ENCODE results near the gene CDH4.

The CDH4 gene

GRCh38 chr20:61640131-61640870 lies 388.2 kb downstream of the CDH4 start:
- DNase-seq: peak; percentile 51

DNA sequence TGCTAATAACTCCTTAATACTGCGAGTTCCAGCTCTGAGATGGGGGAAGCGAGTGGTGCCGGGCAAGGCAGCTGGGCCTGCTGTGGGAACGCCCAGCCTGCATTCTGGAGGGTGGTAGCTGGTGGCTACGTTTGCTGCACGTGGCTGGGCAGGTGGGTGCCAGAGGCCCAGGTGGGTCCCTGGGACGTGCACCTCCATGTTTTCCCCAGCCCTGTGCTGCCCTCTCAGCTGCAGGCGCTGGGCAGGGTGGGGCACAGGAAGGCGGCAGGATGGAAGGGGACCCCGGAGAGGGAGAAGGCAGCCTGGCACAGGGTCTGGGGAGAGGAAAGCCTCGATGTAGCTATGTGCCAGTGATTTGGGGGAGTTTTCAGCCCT lies 388.8 kb downstream of the CDH4 start:
- no peak for DNase-seq

DNA sequence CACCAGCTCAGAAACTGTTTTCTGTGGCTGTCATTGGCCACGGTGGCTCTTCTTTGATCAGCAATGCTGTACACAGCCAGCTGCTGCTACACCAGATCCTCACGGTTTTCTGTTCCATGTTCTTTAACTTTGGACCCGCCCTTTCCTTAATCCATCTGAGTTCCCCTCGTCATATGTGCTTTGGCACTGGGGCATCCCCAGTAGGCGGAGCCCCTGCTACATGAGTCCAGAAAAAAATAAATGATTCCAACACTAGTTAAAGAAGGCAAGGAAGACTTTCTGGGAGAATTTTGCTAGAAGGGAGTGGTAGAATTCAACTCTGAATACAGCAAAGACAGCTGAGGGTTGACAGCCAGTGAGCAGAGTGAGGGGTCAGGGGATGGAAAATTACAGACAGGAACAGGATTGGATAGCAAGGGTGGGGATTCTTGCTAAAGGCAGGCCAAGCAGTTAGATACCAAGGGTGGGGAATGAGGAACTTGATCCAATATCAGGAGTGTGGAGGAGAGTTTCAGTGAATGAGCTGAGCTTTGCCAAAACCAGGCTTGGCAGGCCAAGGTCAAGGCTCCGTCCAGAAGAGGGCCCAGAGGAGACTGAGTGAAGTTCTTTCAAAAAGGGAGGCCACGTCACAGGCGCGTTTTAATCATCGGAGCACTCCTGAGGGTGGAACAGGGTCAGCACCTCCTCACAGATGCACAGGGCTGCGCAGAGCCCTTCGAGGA lies 391.8 kb downstream of the CDH4 start:
- DNase-seq: no peak

DNA sequence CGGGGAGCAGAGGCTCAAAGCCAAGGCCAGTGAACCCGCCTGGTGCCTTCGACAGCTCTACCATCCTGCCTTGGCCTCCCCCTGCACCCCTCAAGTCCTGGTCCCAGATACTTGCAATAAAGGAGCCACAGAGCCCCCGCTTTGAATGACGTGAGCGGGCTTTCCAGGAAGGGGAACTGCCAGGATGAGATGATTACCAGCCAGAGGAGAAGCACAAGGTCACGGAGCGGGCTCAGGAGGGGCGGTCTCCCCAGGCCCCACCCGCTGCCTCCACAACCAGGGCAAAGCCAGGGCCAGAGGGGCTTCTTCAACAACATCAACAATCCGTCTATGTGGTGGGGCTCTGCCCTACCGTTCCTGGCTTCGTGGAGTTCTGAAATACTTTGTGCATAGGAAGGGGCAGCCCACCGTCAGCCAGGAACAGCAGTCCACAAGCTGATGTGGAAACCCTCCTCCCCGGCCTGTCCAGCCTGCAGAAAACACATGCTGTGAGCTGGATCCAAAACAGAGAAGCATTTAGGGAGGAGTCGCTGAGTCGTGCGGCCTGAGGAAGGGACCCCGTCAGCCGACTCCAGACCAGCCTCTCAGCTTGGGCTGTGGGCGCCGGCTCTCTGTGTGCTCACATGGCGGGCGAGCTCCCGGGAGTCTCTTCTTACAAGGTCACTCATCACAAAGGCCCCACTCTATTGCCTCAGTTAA lies 392.5 kb downstream of the CDH4 start:
- DNase-seq: peak; percentile 41

DNA sequence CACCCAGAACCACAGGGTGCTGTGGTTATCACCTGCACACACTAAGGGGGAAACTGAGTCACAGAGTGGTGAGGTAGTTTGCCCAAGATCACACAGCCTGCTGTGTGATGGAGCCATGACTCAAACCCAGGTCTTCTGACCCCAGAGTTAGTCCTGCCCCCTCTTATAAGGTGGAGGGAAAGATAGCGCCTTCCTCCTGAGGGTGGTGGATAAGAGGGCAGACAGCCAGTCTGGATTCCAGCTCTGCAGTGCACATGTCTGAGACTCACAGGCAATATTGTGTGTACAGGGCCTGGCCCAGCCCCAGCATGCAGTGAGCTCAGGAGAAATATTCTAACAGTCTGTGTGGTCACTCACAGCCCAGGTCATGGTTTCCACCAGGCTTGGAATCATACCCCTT lies 393.7 kb downstream of the CDH4 start:
- no peak for DNase-seq

DNA sequence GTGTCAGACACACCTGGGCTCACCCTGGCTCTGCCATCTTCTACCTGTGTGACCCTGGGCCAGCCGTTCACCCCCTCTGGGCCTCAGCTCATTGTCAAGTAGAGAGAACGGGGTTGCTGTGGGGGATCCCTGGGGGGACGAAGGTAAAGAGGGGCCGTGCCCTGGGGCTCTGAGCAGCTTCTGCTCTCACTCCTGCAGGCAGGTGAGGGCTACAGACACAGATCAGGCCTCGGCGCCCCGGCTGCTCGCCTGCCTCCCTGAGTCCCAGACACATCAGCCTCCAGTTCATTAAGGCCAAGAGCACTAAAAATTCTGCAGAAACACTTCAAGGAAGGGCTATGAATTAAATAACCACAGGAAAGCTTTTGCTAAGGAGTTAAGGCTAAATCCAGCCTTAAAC lies 394.4 kb downstream of the CDH4 start:
- DNase-seq: no peak

DNA sequence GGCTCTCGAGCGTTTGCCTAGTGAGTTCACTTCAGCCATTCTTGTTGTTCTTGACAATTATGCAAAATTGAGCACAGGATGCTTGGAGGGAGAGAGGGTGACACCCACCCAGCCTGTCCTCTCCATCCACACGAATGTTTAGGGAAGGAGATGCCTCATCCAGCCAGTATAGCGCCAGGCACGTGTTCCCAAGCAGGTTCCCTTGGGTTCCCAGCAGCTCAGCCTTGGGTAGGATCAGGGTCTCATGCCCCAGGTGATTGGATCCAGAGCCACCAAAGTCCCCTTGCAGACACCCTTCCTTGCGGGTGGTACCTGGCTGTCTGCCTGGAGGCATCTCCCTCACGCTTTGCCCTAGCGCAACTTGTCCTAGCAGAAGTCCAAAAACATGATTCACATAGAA lies 394.9 kb downstream of the CDH4 start:
- DNase-seq: no peak

- no peak for DNase-seq
Measured at GRCh38 chr20:61647702-61648101, 395.6 kb downstream of the CDH4 start.

DNA sequence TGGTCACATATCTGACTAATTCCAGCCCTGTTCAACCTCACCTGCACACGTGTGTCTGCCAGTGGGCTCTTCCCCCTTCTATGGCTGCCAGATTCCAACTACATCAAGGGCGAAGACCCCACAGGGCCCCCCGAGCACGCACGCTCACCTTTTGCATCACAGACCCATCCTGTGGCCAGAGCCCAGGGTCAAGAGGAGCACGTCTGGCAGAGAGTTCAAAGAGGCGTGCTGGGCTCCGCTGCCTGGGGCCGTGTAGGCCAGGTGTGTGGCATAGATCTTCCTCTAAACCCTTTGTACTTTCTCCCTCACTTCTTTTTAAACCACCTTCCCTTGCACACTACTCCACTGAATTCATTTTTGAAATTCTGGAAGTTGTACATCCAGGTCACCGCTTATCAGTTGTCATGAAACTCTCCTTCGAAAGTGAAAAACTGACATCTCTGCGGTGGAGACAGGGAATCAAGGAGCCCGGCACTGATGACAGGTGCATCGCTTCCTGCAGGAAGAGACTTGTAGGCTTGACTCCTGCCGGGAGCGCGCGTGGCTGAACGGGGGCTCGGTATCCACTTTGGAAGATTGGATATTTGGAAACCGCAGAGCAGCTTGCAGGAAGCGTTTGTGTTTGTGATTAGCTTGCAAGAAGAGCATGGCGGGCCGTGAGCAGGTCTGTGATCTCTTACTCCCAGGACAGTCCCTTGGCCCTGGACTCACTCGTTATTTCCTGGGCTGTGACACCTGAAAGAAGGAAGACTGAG lies 397.2 kb downstream of the CDH4 start:
- no peak for DNase-seq

DNA sequence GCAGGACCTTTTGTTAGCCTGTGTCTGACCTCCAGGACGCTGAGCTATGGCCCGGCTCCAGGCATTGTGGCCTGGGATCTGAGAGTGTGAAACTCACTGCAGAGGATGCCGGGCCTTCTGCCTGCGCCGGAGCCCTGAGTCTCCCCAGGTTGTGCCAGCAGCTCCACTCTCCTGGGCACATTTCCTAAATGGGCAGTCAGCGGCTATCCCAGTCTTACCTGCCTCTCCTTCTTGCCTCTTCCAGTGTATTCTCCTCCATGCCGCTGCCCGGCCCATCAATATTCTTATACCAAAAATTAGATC lies 397.8 kb downstream of the CDH4 start:
- DNase-seq: no peak

GRCh38 chr20:61650912-61651733 lies 399.1 kb downstream of the CDH4 start:
- no peak for DNase-seq

- no peak for DNase-seq
Measured at GRCh38 chr20:61652146-61652545, 400.1 kb downstream of the CDH4 start.

DNA sequence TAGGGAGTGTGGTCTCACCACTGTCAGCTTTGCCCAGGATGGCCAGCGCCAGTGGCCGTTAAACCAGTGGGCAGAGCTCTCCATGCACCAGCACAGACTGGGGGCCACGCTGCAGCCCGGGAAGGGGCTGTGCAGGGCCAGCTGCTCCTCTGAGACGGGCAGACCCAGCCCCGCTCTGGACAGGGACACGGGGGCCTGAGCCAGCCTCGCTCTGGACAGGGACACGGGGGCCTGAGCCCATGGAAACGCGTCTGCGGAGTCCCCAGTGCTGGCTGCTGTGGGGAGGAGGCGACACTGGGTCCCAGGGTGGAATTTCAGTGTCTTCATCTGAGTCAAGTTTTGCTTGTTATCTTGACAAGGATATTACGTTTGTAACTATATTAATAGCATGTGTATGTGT lies 402.7 kb downstream of the CDH4 start:
- no peak for DNase-seq

- no peak for DNase-seq
Measured at GRCh38 chr20:61655591-61655990, 403.5 kb downstream of the CDH4 start.

DNA sequence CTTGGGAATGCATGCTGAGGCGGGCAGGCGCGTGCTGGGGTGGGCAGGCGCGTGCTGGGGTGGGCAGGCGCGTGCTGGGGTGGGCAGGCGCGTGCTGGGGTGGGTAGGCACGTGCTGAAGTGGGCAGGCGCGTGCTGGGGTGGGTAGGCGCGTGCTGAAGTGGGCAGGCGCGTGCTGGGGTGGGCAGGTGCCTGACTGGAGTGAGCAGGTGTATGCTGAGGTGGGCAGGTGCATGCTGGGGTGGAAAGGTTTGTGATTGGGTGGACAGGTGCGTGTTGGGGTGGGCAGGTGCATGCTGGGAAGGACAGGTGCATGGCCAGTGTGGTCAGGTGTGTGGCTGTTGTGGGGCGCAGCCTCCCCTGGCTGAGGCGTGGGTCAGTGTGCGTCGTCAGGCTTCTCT lies 404.1 kb downstream of the CDH4 start:
- no peak for DNase-seq

DNA sequence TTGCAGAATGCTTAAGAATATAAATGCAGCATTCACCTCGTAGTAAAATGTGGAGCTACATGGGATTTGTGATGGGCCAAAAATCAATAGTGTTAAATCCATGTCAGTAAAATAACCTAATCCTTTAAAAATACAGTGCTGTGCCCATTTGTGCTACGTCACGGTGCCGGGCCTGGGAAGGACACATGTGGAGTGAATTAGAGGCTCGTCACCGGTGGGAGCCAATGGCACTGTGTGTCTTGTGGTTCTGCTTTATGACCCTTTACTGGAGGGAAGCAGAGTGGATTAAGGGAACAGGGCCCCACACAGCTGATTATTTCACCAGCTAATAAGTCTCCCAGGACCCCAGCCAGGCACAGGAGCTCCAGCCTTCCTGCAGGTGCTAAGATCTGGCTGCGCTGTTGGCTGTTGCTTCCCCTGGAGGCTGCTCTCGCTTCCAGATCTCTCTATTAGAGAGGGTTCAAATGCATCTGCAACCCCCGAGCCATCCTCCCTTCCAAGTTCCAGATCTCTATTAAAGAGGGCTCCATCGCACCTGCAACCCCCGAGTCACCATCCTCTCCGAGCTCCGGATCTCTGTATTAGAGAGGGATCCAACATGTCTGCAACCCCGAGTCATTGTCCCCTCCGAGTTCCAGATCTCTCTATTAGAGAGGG lies 405.8 kb downstream of the CDH4 start:
- peak; percentile 58 for DNase-seq

- no peak for DNase-seq
Measured at GRCh38 chr20:61658563-61658962, 406.5 kb downstream of the CDH4 start.

GRCh38 chr20:61659246-61659993 lies 407.4 kb downstream of the CDH4 start:
- no peak for DNase-seq

DNA sequence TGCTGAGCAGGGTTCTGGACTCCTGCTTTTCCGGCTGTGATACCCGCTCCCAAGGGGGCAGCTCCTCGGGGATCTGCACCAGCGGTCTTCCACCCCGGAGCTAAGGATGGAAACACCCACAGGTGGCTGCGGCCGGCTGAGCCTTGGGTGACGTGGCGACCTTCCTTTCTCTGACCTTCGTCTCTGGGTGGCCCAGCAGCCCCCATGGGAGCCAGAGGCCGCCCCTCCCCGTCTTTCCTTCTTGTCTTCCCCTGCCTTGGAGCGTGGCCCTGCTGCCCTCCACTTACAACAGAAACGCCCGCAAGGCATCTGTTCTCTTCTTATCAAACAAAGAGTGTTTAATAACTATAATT lies 407.9 kb downstream of the CDH4 start:
- DNase-seq: no peak

DNA sequence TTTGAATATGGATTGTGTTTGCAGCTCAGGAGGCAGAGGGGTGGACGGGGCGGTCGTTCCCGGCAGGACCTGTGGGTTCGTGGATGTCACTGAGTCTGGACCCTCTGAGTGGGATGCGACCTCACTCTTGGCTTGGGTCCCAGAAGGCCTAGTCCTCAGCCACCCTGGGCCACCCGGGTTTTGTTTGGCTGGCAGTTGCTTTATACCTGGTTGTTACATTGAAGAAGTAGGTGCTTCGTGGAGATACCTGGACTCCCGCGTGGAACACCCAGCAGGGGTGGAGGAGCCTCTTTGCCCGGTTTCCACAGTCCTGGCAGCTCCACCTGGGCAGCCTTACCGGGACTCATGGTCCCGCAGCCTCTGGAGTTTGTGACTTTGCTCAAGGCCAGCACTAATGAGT lies 408.5 kb downstream of the CDH4 start:
- no peak for DNase-seq

DNA sequence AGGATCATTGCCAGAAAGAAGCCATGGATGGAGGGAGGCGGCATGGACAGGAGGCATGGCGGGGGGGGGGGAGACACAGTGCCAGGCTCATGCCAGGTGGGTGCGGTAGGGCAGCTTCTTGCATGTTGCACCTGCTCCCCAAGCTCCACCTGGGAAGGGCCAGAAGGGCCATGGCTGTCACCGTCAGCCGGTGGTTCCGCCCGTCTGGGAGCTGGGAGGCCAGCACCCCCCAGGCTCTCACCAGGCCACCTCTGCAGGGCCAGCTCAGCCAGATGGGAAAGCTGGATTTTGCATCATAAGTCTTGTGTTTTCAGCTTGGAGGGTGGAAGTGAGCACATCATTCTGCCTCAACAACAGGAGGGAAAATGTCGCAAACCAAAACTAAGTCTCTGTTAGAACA lies 409.0 kb downstream of the CDH4 start:
- DNase-seq: no peak

Data from eye (tissue), 1 donor.